Pancreas (tissue), 10 donors: ENCODE data around the gene S100G. TPM values are rescaled to one million over a fixed set of nuclear protein-coding genes. Genes with fewer than 3 reads are reported as not detected.
"Not testable (repeated sequence)": the region's sequence is repeated elsewhere in the genome, so short reads cannot be mapped to it uniquely, and the experiment has no call there.

Experiments
- ATAC-seq, 4 donors: fragments of 200-7000 bp; cut with Tn5 transposase; one replicate each; pipeline versions ENCODE4 v1.8.0 to v1.9.1; 2020; ENCODE audit warnings: mild to moderate bottlenecking in 4 of 4, moderate library complexity in 4 of 4
- DNase-seq, 6 donors: peaks; one replicate each; pipeline ENCODE4 v3.0.0-alpha.2; 2020
- FAIRE-seq: peaks from 2 replicates; lab custom pipeline; 2012; peaks lifted over from hg19 to GRCh38; lab: Jason Lieb, UNC
- H3K27ac ChIP-seq, 4 donors: fragments of 200-600 bp; sonication (generic); 1 replicate in 3 of 4; 2 replicates in 1 of 4; pipeline versions ENCODE4 v1.5.0 to v1.8.0; 2020
- H3K27me3 ChIP-seq, 4 donors: fragments of 200-600 bp; one replicate each; pipeline ENCODE4 v1.8.0; 2021
- H3K36me3 ChIP-seq, 3 donors: fragments of 200-600 bp; sonication (generic) in 1 of 3; one replicate each; pipeline versions ENCODE4 v1.5.0 to v1.8.0; 2020 to 2021
- H3K4me1 ChIP-seq, 3 donors: fragments of 200-600 bp; one replicate each; pipeline ENCODE4 v1.8.0; 2021
- H3K4me3 ChIP-seq, 4 donors: fragments of 200-600 bp; sonication (generic) in 2 of 4; one replicate each; pipeline versions ENCODE4 v1.5.0 to v1.8.0; 2020 to 2021
- H3K9me3 ChIP-seq, 4 donors: fragments of 200-600 bp; one replicate each; pipeline ENCODE4 v1.8.0; 2021
- CTCF ChIP-seq, 4 donors: fragments of 200-600 bp; sonication (generic) in 3 of 4; IDR thresholded peaks; one replicate each; pipeline versions ENCODE4 v1.5.0 to v1.8.0; 2021; ENCODE audit warnings: antibody characterized with exemption in 4 of 4
- WGBS, 2 donors: extraction: QIAGEN DNeasy Blood & Tissue Kit; methylation state at CpG; one replicate each; pipeline ENCODE4 v1.1.7; 2013; 5-methylcytosine and 5-hydroxymethylcytosine counted together
- intact Hi-C, 3 donors: fragments of 100-400 bp; cut with DNase I; formaldehyde crosslinking; loops; one replicate each; pipeline versions ENCODE4 v1.11.1 to v1.14.2; 2022
- polyA plus RNA-seq, 2 donors: library from polyadenylated mRNA; stranded (reverse); fragments of 200-250 nt; gene quantifications; one replicate each; pipeline ENCODE4 v1.2.3, GENCODE V29; 2013
- total RNA-seq, 6 donors: library from RNA; stranded (reverse); fragmentation: NEBNext Ultra II Directional in 4 of 6; extraction: Animal tissue kit (Norgen Biotek cat#: 25700) in 4 of 6; gene quantifications; one replicate each; pipeline versions ENCODE4 v1.2.1 to v1.2.4, GENCODE V29; 2021 to 2023
- donor health status: healthy with polysubstance abuse.
- donor health status: DM: no; HTN: no; CAD: no; lungs with moderate emphysema.
- donor health status: DM: no; HTN: no; CAD: no.
- donor health status: control.
- donor health status: control.
- donor health status: Bipolar disorder and iron deficiency.
- donor health status: DM: yes; HTN: yes; CAD: no.
- donor health status: DM: no; HTN: no; CAD: no.
- donor health status: DM: no; HTN: no; CAD: no.
- donor health status: DM: yes; HTN: yes; CAD: no.

The S100G gene
- total and polyA plus RNA-seq, 8 donors = not detected

GRCh38 chrX:16606142-16606720 is 43.7 kb upstream of the S100G start:
- WGBS, 2 donors = 91 to 94% methylated on average over 4 of the region's 4 CpGs
- H3K27ac ChIP-seq = no peak overlapping the region
- TF ChIP-seq CTCF (IDR thresholded peaks at IDR 0.05) = no peak
- ATAC-seq (no peak), DNase-seq (no peak), FAIRE-seq (no peak)
- H3K9me3 ChIP-seq = no peaks in the 10 kb centered on the region
- H3K4me1 ChIP-seq = no peaks in the 10 kb centered on the region
- peaks cover 0 to 7% (median 0%) of the 10 kb centered on the region in 4 donors for H3K27me3 ChIP-seq
- no peak overlapping the region for H3K4me3 ChIP-seq
- intact Hi-C loops = no loop called here
- H3K36me3 ChIP-seq = no peaks in the 10 kb centered on the region

- no peak overlapping the region for H3K27ac ChIP-seq
- FAIRE-seq (no peak), ATAC-seq (no peak), DNase-seq (no peak)
- intact Hi-C loops = no loop called here
- no peaks in the 10 kb centered on the region for H3K4me1 ChIP-seq
- H3K36me3 ChIP-seq = no peaks in the 10 kb centered on the region
- no peak for TF ChIP-seq CTCF (IDR thresholded peaks at IDR 0.05)
- peaks cover 0 to 7% (median 0%) of the 10 kb centered on the region in 4 donors for H3K27me3 ChIP-seq
- 93% methylated on average over 1 of the region's 1 CpG for WGBS, 2 donors
- H3K9me3 ChIP-seq = no peaks in the 10 kb centered on the region
- no peak overlapping the region for H3K4me3 ChIP-seq
Measured at GRCh38 chrX:16610121-16610621, 39.8 kb upstream of the S100G start.

- H3K4me1 ChIP-seq, intact Hi-C loops, H3K36me3 ChIP-seq, H3K27ac ChIP-seq, DNase-seq, H3K9me3 ChIP-seq, ATAC-seq, FAIRE-seq, H3K27me3 ChIP-seq, H3K4me3 ChIP-seq: not testable (repeated sequence)
- WGBS, 2 donors = 87 to 93% methylated on average over 3 of the region's 3 CpGs
Measured at GRCh38 chrX:16610654-16611053, 39.3 kb upstream of the S100G start.

- FAIRE-seq (no peak), ATAC-seq (no peak), DNase-seq (no peak)
- H3K36me3 ChIP-seq = no peaks in the 10 kb centered on the region
- no peak overlapping the region for H3K27ac ChIP-seq
- H3K4me1 ChIP-seq = no peaks in the 10 kb centered on the region
- peaks cover 0 to 7% (median 0%) of the 10 kb centered on the region in 4 donors for H3K27me3 ChIP-seq
- no peaks in the 10 kb centered on the region for H3K9me3 ChIP-seq
- WGBS, 2 donors = 80 to 92% methylated on average over 6 of the region's 6 CpGs
- TF ChIP-seq CTCF (IDR thresholded peaks at IDR 0.05) = no peak
- no peak overlapping the region for H3K4me3 ChIP-seq
- intact Hi-C loops = no loop called here
Measured at GRCh38 chrX:16612257-16612897, 37.6 kb upstream of the S100G start.

GRCh38 chrX:16617382-16617781 is 32.6 kb upstream of the S100G start:
- WGBS, 2 donors = 37 to 64% methylated on average over 1 of the region's 1 CpG
- no peak for DNase-seq
- Histone ChIP-seq H3K4me1 (no peaks in the 10 kb centered on the region), H3K36me3 (no peaks in the 10 kb centered on the region), H3K9me3 (no peaks in the 10 kb centered on the region), H3K27me3 (no peaks in the 10 kb centered on the region), H3K27ac (no peak overlapping the region), H3K4me3 (no peak overlapping the region)
- intact Hi-C loops = no loop called here
- TF ChIP-seq CTCF (IDR thresholded peaks at IDR 0.05) = no peak
- no peak for ATAC-seq
- no peak for FAIRE-seq
